Heart right ventricle (tissue), 16 donors: ENCODE results near the gene TCEA2. TPM values are rescaled to one million over a fixed set of nuclear protein-coding genes. Genes with fewer than 3 reads are reported as not detected.

Experiments
- ATAC-seq, 8 donors: fragments of 200-7000 bp; cut with Tn5 transposase; one replicate each; pipeline ENCODE4 v1.9.1; 2020; ENCODE audit warnings: mild to moderate bottlenecking in 8 of 8, moderate library complexity in 8 of 8, moderate number of reproducible peaks in 1 of 8
- DNase-seq, 2 donors: peaks; one replicate each; pipeline ENCODE4 v3.0.0-alpha.2; 2020
- H3K27ac ChIP-seq, 10 donors: fragments of 200-600 bp; sonication (generic) in 2 of 10; one replicate each; pipeline versions ENCODE4 v1.5.0 to v1.8.0; 2020 to 2022; ENCODE audit warnings: mild to moderate bottlenecking in 3 of 10
- H3K27me3 ChIP-seq, 7 donors: fragments of 200-600 bp; one replicate each; pipeline ENCODE4 v1.8.0; 2021 to 2022; ENCODE audit warnings: mild to moderate bottlenecking in 2 of 7
- H3K36me3 ChIP-seq, 9 donors: fragments of 200-600 bp; sonication (generic) in 1 of 9; one replicate each; pipeline versions ENCODE4 v1.5.0 to v1.8.0; 2020 to 2022; ENCODE audit warnings: mild to moderate bottlenecking in 2 of 9
- H3K4me1 ChIP-seq, 9 donors: fragments of 200-600 bp; sonication (generic) in 1 of 9; one replicate each; pipeline versions ENCODE4 v1.5.0 to v1.8.0; 2020 to 2022; ENCODE audit warnings: mild to moderate bottlenecking in 4 of 9
- H3K4me3 ChIP-seq, 10 donors: fragments of 200-600 bp; sonication (generic) in 2 of 10; one replicate each; pipeline versions ENCODE4 v1.5.0 to v1.8.0; 2020 to 2022; ENCODE audit warnings: mild to moderate bottlenecking in 7 of 10, moderate library complexity in 2 of 10
- H3K9me3 ChIP-seq, 11 donors: fragments of 200-600 bp in 10 of 11; sonication (generic) in 2 of 11; one replicate each; pipeline versions ENCODE4 v1.5.0 to v1.8.0; 2013 to 2022; ENCODE audit warnings: mild to moderate bottlenecking in 2 of 11, control low read depth in 1 of 11, moderate library complexity in 1 of 11
- CTCF ChIP-seq, 9 donors: fragments of 200-600 bp; sonication (generic) in 2 of 9; IDR thresholded peaks; one replicate each; pipeline versions ENCODE4 v1.5.0 to v1.8.0; 2021 to 2022; ENCODE audit warnings: antibody characterized with exemption in 9 of 9, mild to moderate bottlenecking in 5 of 9, moderate library complexity in 1 of 9
- WGBS, 2 donors: extraction: QIAGEN DNeasy Blood & Tissue Kit; methylation state at CpG; one replicate each; pipeline ENCODE4 v1.1.7; 2013; ENCODE audit warnings: inconsistent platforms in 1 of 2; 5-methylcytosine and 5-hydroxymethylcytosine counted together
- intact Hi-C, 10 donors: fragments of 100-400 bp; cut with DNase I; formaldehyde crosslinking; loops; one replicate each; pipeline versions ENCODE4 v1.11.1 to v1.14.2; 2022
- polyA plus RNA-seq, 2 donors: library from polyadenylated mRNA; stranded (reverse); fragments of 200-250 nt; gene quantifications; one replicate each; pipeline ENCODE4 v1.2.3, GENCODE V29; 2013
- total RNA-seq, 10 donors: library from RNA; stranded (reverse); fragmentation: NEBNext Ultra II Directional in 3 of 10; extraction: Animal tissue kit (Norgen Biotek cat#: 25700) in 3 of 10; gene quantifications; one replicate each; pipeline versions ENCODE4 v1.2.1 to v1.2.4, GENCODE V29; 2021 to 2023
- donor health status: Arrhythmogenic right ventricular cardiomyopathy.
- donor health status: ischemic (EF 13 %, LVEDD 7.1; RV severe dilation, severe dysfunction).
- donor health status: healthy with polysubstance abuse.
- donor health status: DM: no; HTN: yes; CAD: no.
- donor health status: DM: no; HTN: no; CAD: no.
- donor health status: ischemic (EF 25% LVEDD 6.9; RV normal size, moderate dysfunction).
- donor health status: ischemic (EF 25% LVEDD 5.7; RV mildly dilated, moderate dysfunction).
- donor health status: healthy.
- donor health status: DM: yes; HTN: yes; CAD: no.
- donor health status: Ischemic cardiomyopathy.
- donor health status: ischemic (EF 35%, LVEDD 5.7; RV mildly dilated, moderate dysfunction).
- donor health status: nonischemic (EF 11% LVEDD 7.7; RV severe dilation, severe dysfunction).
- donor health status: DM: yes; HTN: yes; CAD: no.
- donor health status: PGD.
- donor health status: ischemic (EF 29% LVEDD 5.4; RV normal size, mild dysfunction).
- donor health status: nonischemic (EF 23%, LVEDD 6.1; RV moderate dilation, normal function).

Gene TCEA2
- total and polyA plus RNA-seq, 12 donors = 35.0 to 54.9 (median 44.9) TPM

DNA sequence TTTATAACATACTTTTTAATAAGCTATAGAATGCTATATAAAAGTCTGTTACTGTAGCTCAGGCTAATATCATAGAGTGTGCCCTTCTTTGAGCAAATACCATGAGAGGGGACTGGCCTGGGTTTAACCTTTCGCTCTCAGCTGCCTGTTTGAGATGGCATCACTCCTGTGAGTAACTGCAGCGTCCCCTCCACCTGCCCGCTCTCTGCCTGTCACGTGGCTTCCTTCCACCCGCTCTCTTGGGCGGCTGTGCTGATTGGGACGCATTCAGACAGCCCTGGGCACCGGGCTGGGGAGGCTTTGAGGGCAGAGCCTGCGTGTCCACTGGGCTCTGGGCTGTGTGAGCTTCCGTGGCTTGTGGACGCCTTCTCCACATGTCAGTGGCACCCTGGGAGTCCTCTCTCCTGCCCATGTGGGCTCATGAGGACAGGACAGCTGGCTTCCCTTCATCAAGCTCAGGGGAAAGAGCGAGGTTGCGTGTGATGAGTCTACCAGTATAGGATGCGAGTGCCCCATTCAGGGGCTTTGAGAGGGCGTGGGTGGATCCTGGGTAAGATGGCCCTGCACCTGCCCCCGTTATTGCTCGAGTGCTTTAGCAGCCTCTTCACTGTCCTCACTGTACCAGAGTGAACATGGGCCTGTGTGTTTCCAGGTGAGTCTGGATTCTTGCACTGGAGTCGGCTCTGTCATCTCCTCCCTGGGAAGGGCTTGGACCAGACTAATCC is 37.7 kb upstream of the TCEA2 start:
- no peak overlapping the region for H3K27ac ChIP-seq
- intact Hi-C loops = no loop called here
- WGBS, 2 donors = 95 to 97% methylated on average over 18 of the region's 18 CpGs
- H3K36me3 ChIP-seq = peaks cover 5 to 98% (median 80%) of the 10 kb centered on the region in 9 donors
- H3K4me3 ChIP-seq = no peak overlapping the region
- no peak for TF ChIP-seq CTCF (IDR thresholded peaks at IDR 0.05)
- no peaks in the 10 kb centered on the region for H3K9me3 ChIP-seq
- no peak for DNase-seq
- no peaks in the 10 kb centered on the region for H3K27me3 ChIP-seq
- ATAC-seq = no peak
- H3K4me1 ChIP-seq = no peaks in the 10 kb centered on the region

DNA sequence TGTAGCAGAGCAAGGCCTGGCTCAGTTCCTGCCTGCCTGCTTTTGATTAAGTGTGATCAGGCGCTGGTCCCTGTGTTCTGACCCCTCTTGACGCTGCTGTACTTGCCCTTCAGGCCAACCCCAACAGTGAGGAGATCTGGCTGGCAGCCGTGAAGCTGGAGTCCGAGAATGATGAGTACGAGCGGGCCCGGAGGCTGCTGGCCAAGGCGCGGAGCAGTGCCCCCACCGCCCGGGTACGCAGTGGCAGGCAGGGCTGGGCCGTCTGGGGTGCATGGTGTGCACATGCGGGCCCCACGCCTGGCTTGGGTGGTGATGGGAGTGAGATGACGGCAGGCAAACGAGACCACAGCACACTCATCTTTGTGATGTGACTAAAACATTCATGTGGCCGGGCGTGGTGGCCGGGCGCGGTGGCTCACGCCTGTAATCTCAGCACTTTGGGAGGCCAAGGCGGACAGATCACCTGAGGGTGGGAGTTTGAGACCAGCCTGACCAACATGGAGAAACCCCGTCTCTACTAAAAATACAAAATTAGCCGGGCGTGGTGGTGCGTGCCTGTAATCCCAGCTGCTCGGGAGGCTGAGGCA is 37.1 kb upstream of the TCEA2 start:
- H3K36me3 ChIP-seq = peaks cover 5 to 98% (median 80%) of the 10 kb centered on the region in 9 donors
- no peak for DNase-seq
- H3K27me3 ChIP-seq = no peaks in the 10 kb centered on the region
- intact Hi-C loops = no loop called here
- H3K4me3 ChIP-seq = no peak overlapping the region
- H3K9me3 ChIP-seq = no peaks in the 10 kb centered on the region
- no peak for ATAC-seq
- H3K4me1 ChIP-seq = no peaks in the 10 kb centered on the region
- H3K27ac ChIP-seq = no peak overlapping the region
- 95 to 96% methylated on average over 29 of the region's 29 CpGs for WGBS, 2 donors
- no peak for TF ChIP-seq CTCF (IDR thresholded peaks at IDR 0.05)

GRCh38 chr20:64027981-64028685 is 34.9 kb upstream of the TCEA2 start:
- ATAC-seq (no peak), DNase-seq (no peak)
- H3K27ac ChIP-seq = no peak overlapping the region
- H3K4me3 ChIP-seq = no peak overlapping the region
- intact Hi-C loops = no loop called here
- no peaks in the 10 kb centered on the region for H3K27me3 ChIP-seq
- H3K36me3 ChIP-seq = peaks cover 5 to 100% (median 80%) of the 10 kb centered on the region in 9 donors
- TF ChIP-seq CTCF (IDR thresholded peaks at IDR 0.05) = no peak
- H3K4me1 ChIP-seq = no peaks in the 10 kb centered on the region
- H3K9me3 ChIP-seq = no peaks in the 10 kb centered on the region
- 84 to 89% methylated on average over 24 of the region's 24 CpGs for WGBS, 2 donors

DNA sequence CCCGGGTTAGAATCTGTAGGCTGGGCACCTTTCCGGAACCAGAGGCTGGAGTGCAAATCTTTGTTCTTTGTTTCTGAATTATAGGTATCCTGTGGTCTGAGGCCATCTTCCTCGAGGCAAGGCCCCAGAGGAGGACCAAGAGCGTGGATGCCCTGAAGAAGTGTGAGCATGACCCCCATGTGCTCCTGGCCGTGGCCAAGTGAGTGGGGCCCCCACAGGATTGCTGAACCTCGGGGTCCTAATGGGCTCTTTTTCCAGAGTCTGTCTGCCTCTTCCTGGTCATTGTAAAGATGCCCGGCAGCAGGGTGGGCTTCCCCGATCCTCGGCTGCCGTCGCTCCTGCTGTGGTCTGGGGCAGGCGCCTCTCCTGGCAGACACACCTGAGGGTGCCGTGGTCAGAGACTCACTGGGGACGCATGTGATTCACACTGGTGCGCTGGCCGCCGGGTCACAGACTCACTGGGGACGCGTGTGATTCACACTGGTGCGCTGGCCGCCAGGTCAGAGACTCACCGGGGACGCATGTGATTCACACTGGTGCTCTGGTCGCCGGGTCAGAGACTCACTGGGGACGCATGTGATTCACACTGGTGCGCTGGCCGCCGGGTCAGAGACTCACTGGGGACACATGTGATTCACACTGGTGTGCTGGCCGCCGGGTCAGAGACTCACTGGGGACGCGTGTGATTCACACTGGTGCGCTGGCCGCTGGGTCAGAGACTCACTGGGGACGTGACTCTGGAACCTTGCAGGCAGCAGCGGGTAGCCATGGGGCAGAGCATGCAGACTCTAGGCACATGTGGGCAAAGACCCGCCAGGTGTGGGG is 33.5 kb upstream of the TCEA2 start:
- H3K36me3 ChIP-seq = peaks cover 0 to 100% (median 70%) of the 10 kb centered on the region in 9 donors
- H3K4me3 ChIP-seq = no peak overlapping the region
- H3K9me3 ChIP-seq = no peaks in the 10 kb centered on the region
- intact Hi-C loops = loop anchor here in 3 of 10 donors (10.0 kb wide), 2 partner anchors 45 to 95 kb away; partner anchors contain the start of gene PRPF6 (in 3 of the 3)
- H3K4me1 ChIP-seq = peaks cover 0 to 12% (median 4%) of the 10 kb centered on the region in 9 donors
- WGBS, 2 donors = 94 to 95% methylated on average over 38 of the region's 38 CpGs
- no peaks in the 10 kb centered on the region for H3K27me3 ChIP-seq
- DNase-seq = no peak
- no peak overlapping the region for H3K27ac ChIP-seq
- no peak for TF ChIP-seq CTCF (IDR thresholded peaks at IDR 0.05)
- ATAC-seq = no peak
